NOMO-1 treated with dmso at 0.1 percent for 144 hours (cell line): ENCODE results near the gene PKHD1.
A peak's percentile ranks its signal among the peaks of the same experiment; 100 is the strongest.
"Not testable (repeated sequence)": the region's sequence is repeated elsewhere in the genome, so short reads cannot be mapped to it uniquely, and the experiment has no call there.

Source experiments
- DNase-seq: peaks from one replicate; lab custom pipeline; 2025; ENCODE audit not compliant: unreplicated experiment; lab: John Stamatoyannopoulos, UW

Gene PKHD1

GRCh38 chr6:51995214-51995755 lies 92.1 kb downstream of the PKHD1 start:
- DNase-seq = no peak

GRCh38 chr6:51992876-51993275 lies 94.5 kb downstream of the PKHD1 start:
- no peak for DNase-seq

- DNase-seq = no peak
Observed at GRCh38 chr6:51989789-51990188, 97.6 kb downstream of the PKHD1 start.

GRCh38 chr6:51986864-51987263 lies 100.5 kb downstream of the PKHD1 start:
- DNase-seq = no peak

- peak; percentile 50 for DNase-seq
Observed at GRCh38 chr6:51983564-51983963, 103.8 kb downstream of the PKHD1 start.

GRCh38 chr6:51982695-51983094 lies 104.7 kb downstream of the PKHD1 start:
- not testable (repeated sequence) for DNase-seq

- no peak for DNase-seq
Observed at GRCh38 chr6:51976374-51976773, 111.0 kb downstream of the PKHD1 start.

GRCh38 chr6:51972659-51973058 lies 114.8 kb downstream of the PKHD1 start:
- DNase-seq = no peak

- no peak for DNase-seq
Observed at GRCh38 chr6:51968265-51968664, 119.1 kb downstream of the PKHD1 start.

- no peak for DNase-seq
Observed at GRCh38 chr6:51965222-51965801, 122.1 kb downstream of the PKHD1 start.

GRCh38 chr6:51963980-51964379 lies 123.4 kb downstream of the PKHD1 start:
- DNase-seq = no peak

GRCh38 chr6:51962354-51962753 lies 125.1 kb downstream of the PKHD1 start:
- DNase-seq = no peak

- no peak for DNase-seq
Observed at GRCh38 chr6:51960419-51960818, 127.0 kb downstream of the PKHD1 start.

GRCh38 chr6:51959744-51960383 lies 127.5 kb downstream of the PKHD1 start:
- DNase-seq = peak; percentile 8

- no peak for DNase-seq
Observed at GRCh38 chr6:51954681-51955080, 132.7 kb downstream of the PKHD1 start.

GRCh38 chr6:51953246-51953645 lies 134.2 kb downstream of the PKHD1 start:
- DNase-seq = no peak

GRCh38 chr6:51951924-51952323 lies 135.5 kb downstream of the PKHD1 start:
- DNase-seq = no peak

GRCh38 chr6:51949526-51949925 lies 137.9 kb downstream of the PKHD1 start:
- DNase-seq = no peak

GRCh38 chr6:51939695-51940094 lies 147.7 kb downstream of the PKHD1 start:
- DNase-seq = not testable (repeated sequence)

GRCh38 chr6:51936531-51937290 lies 150.7 kb downstream of the PKHD1 start:
- no peak for DNase-seq

- no peak for DNase-seq
Observed at GRCh38 chr6:51934098-51934497, 153.3 kb downstream of the PKHD1 start.

GRCh38 chr6:51932956-51933355 lies 154.5 kb downstream of the PKHD1 start:
- no peak for DNase-seq
